Bronchial epithelial cell (primary cell): ENCODE data around the gene NEURL1B. TPM values are rescaled to one million over a fixed set of nuclear protein-coding genes. Genes with fewer than 3 reads are reported as not detected.

Experiments used
- DNase-seq: peaks from one replicate; pipeline ENCODE4 v3.0.0-alpha.2; 2010; ENCODE audit warnings: low read depth
- FAIRE-seq: peaks from 2 replicates; lab custom pipeline; 2011; peaks lifted over from hg19 to GRCh38; lab: Jason Lieb, UNC
- H3K27me3 ChIP-seq: 2 replicates; pipeline ENCODE4 v1.5.1; 2011; ENCODE audit warnings: low read length; ENCODE audit not compliant: control insufficient read depth, insufficient read depth
- H3K36me3 ChIP-seq: 2 replicates; pipeline ENCODE4 v1.5.1; 2011; ENCODE audit warnings: low read length; ENCODE audit not compliant: control insufficient read depth, insufficient read depth
- H3K4me3 ChIP-seq: 2 replicates; pipeline ENCODE4 v1.5.1; 2011; ENCODE audit warnings: mild to moderate bottlenecking, low read depth, low read length, control low read depth
- CTCF ChIP-seq: IDR thresholded peaks from 2 replicates; pipeline ENCODE4 v1.5.1; 2011; ENCODE audit warnings: mild to moderate bottlenecking, moderate library complexity, low read length, control low read depth, inconsistent platforms; ENCODE audit not compliant: insufficient read depth, severe bottlenecking
- total RNA-seq: library from RNA; depleted of rRNA; stranded (reverse); fragments of >200 nt; gene quantifications from 2 replicates; pipeline ENCODE4 v1.2.1, GENCODE V29; 2014

NEURL1B gene
- total RNA-seq, 1 donor from 2014 or later: 4.7 TPM

DNA sequence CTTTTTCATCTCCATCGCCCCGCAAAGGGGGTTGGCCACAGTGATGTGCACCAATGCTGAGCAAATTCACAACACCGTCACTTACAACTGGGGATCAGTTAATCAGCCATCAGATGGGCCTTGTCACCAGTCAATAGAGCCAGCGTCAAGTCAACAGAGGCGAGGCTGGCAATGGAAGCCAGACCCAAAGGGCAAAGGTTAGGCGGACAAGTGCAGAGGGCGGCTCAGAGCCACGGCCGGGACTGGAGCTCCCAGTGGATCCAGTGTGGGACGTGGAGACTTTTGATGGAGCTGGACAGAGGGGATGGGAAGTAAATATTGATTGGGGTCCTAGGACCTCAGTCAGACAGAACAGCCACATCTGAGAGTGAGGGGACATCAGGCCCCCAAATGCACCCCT is 84.2 kb downstream of the NEURL1B start:
- Histone ChIP-seq H3K36me3 (no peaks in the 10 kb centered on the region), H3K4me3 (no peak overlapping the region), H3K27me3 (no peaks in the 10 kb centered on the region)
- FAIRE-seq (no peak), DNase-seq (no peak)
- TF ChIP-seq CTCF: no peak

DNA sequence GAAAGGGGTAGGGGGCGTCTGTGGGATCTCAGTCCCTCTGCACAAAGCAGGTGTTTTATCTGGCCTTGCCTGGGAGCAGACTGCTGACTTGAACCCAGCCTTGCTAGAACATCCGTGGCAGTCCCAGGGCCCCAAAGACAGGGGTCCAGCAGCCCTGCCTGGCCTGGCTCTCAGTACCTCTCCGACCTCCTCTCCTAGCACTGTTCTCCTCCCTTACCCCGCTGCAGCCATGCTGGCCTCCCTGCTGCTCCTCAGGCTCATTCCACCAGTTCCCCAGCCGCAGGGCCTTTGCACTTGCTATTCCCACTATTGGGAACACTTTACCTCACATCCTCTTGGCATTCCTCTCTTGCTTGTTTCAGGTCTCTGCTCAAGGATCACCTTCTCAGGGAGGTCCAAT is 84.7 kb downstream of the NEURL1B start:
- FAIRE-seq: no peak
- Histone ChIP-seq H3K4me3 (no peak overlapping the region), H3K36me3 (no peaks in the 10 kb centered on the region), H3K27me3 (no peaks in the 10 kb centered on the region)
- TF ChIP-seq CTCF: no peak
- DNase-seq: no peak

DNA sequence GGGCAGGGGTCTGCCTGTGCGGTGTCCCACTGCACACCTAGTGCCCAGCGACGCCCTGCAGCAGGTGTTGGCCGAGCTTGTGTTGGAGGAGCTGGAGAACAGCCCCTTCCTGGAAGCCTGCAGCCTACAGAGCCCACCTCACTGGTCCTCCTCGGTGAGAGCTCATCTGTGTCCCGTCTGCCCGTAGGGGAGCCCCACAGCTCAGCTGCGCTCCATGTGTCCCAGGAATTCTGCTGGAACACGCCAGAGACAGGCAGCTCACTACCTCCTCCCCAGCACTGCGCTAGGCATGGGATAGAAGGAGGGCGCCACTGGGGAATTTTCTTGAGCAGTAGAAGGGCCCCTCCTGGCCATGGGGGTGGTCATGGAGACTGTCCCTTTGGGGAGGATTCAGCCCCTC is 85.9 kb downstream of the NEURL1B start:
- Histone ChIP-seq H3K27me3 (no peaks in the 10 kb centered on the region), H3K4me3 (no peak overlapping the region), H3K36me3 (no peaks in the 10 kb centered on the region)
- no peak for FAIRE-seq
- DNase-seq: no peak
- TF ChIP-seq CTCF: no peak

DNA sequence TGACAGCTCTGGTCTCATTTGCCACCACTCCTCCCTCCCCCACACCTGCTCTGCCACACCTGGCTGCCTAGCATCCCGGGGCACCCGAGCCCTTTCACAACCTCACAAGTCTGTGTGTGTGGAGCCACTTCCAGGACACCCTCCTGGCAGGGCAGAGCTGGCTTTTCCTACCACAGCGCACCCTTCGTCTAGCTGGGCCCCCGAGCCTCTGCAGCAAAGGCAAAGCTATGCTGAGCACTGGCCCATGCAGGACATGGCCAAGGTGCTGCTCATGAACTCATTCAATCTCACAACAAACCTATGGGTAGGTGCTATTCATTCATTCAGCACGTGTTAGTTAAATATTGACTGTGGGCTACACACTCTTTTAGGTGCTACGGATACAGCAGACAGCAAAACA is 86.5 kb downstream of the NEURL1B start:
- H3K36me3 ChIP-seq: no peaks in the 10 kb centered on the region
- H3K27me3 ChIP-seq: no peaks in the 10 kb centered on the region
- H3K4me3 ChIP-seq: no peak overlapping the region
- no peak for DNase-seq
- no peak for FAIRE-seq
- no peak for TF ChIP-seq CTCF

DNA sequence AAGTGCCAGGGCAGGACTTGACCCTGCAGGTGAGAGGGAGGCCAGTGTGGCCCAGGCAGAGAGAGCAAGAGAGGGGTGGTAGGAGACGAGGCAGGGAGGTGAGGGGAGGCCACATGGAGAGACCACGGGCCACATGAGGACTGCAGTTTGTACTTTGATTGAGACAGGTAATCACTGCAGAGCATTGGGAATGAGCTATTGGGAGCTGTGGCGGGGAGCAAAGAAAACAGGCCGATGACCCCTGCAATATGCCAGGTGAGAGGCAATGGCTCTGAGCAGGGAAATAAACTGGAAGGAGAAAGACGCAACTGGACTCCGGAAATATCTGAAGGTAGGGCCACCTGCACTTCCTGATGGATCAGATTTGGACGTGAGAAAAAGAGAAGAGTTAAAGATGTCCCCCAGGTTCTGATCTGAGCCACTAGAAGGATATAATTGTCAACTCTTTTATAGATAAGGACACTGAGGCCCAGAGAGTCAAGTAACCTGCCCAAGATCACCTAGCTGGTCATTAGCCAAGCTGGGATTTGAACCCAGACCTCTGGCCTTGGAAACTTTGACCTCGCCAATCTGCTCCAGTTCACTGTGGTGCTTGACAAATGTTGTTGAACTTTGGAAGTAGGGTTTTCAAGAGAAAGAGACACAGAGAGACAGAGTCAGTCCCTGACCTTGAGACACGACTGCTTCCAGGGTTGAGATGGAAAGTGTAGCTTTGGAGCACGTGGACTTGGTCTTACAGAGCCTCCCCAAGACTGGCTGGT is 87.6 kb downstream of the NEURL1B start:
- Histone ChIP-seq H3K36me3 (no peaks in the 10 kb centered on the region), H3K4me3 (no peak overlapping the region), H3K27me3 (no peaks in the 10 kb centered on the region)
- no peak for FAIRE-seq
- no peak for DNase-seq
- TF ChIP-seq CTCF: no peak

- H3K36me3 ChIP-seq: no peaks in the 10 kb centered on the region
Measured at GRCh38 chr5:172729588-172729987, 88.5 kb downstream of the NEURL1B start.

More at GRCh38 chr5:172729588-172729987, 88.5 kb downstream of the NEURL1B start:
- H3K4me3 ChIP-seq: no peak overlapping the region
- FAIRE-seq: no peak
- no peak for TF ChIP-seq CTCF
- H3K27me3 ChIP-seq: no peaks in the 10 kb centered on the region
- no peak for DNase-seq
